Right cardiac atrium (tissue), 5 donors: ENCODE measurements around the gene FHIT. TPM values are rescaled to one million over a fixed set of nuclear protein-coding genes. Genes with fewer than 3 reads are reported as not detected.

ENCODE experiments used
- ATAC-seq, 2 donors: fragments of 200-7000 bp; cut with Tn5 transposase; one replicate each; pipeline versions ENCODE4 v1.8.0 to v1.9.1; 2020; ENCODE audit warnings: moderate library complexity in 2 of 2, mild to moderate bottlenecking in 1 of 2
- DNase-seq, 3 donors: peaks; one replicate each; pipeline ENCODE4 v3.0.0-alpha.2; 2020
- H3K27ac ChIP-seq: one replicate; pipeline ENCODE4 v1.5.1; 2013; ENCODE audit warnings: mild to moderate bottlenecking, low read length, control low read depth, moderate library complexity
- H3K27me3 ChIP-seq: one replicate; pipeline ENCODE4 v1.6.1; 2013; ENCODE audit not compliant: control insufficient read depth, insufficient read depth
- H3K4me1 ChIP-seq: one replicate; pipeline ENCODE4 v1.6.1; 2013; ENCODE audit warnings: low read length; ENCODE audit not compliant: control insufficient read depth, insufficient read depth
- H3K4me3 ChIP-seq: one replicate; pipeline ENCODE4 v1.5.1; 2013; ENCODE audit warnings: low read length, control low read depth
- H3K9me3 ChIP-seq: one replicate; pipeline ENCODE4 v1.6.1; 2013; ENCODE audit warnings: low read length; ENCODE audit not compliant: control insufficient read depth
- WGBS: extraction: QIAGEN DNeasy Blood & Tissue Kit; methylation state at CpG from one replicate; pipeline ENCODE4 v1.1.7; 2013; 5-methylcytosine and 5-hydroxymethylcytosine counted together
- intact Hi-C, 4 donors: fragments of 100-400 bp; cut with DNase I; formaldehyde crosslinking; loops; one replicate each; pipeline versions ENCODE4 v1.11.0 to v1.14.0; 2022 to 2023
- polyA plus RNA-seq: library from polyadenylated mRNA; stranded (reverse); fragments of 200-250 nt; gene quantifications from one replicate; pipeline ENCODE4 v1.2.3, GENCODE V29; 2013
- total RNA-seq, 4 donors: library from RNA; stranded (reverse); fragmentation: NEBNext Ultra II Directional; extraction: Animal tissue kit (Norgen Biotek cat#: 25700); gene quantifications; one replicate each; pipeline ENCODE4 v1.2.1, GENCODE V29; 2021
- donor health status: healthy with polysubstance abuse.
- donor health status: DM: no; HTN: yes; CAD: no.
- donor health status: DM: no; HTN: no; CAD: no.
- donor health status: DM: no; HTN: yes; CAD: no; lungs with severe emphysema.
- donor health status: DM: yes; HTN: yes; CAD: no.

Gene FHIT
- total and polyA plus RNA-seq, 5 donors = 16.5 to 25.8 (median 21.4) TPM

DNA sequence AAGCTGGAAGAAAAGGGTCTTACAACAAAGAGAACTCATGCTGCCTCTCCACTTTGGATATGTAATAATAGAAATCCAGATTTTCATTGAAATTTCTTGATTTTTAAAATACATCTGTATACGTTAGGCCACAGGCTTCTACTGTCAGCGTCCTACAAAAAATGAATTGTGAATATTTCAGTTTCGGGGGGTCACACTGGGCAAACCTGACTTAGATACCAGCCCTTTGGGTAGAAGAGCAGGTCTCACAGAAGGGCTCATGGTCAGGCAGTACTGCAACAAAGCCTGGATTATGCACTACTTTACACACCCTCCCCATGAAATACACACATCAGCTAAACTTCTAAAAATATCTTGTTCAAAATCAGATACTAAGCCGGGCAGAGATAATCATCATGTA, 294.5 kb downstream of the FHIT start:
- no peaks in the 10 kb centered on the region for H3K27me3 ChIP-seq
- ATAC-seq (no peak), DNase-seq (no peak)
- no peak overlapping the region for H3K4me3 ChIP-seq
- no peaks in the 10 kb centered on the region for H3K9me3 ChIP-seq
- intact Hi-C loops = no loop called here
- H3K4me1 ChIP-seq = no peaks in the 10 kb centered on the region
- WGBS = 84% methylated on average over 4 of the region's 4 CpGs
- H3K27ac ChIP-seq = no peak overlapping the region

DNA sequence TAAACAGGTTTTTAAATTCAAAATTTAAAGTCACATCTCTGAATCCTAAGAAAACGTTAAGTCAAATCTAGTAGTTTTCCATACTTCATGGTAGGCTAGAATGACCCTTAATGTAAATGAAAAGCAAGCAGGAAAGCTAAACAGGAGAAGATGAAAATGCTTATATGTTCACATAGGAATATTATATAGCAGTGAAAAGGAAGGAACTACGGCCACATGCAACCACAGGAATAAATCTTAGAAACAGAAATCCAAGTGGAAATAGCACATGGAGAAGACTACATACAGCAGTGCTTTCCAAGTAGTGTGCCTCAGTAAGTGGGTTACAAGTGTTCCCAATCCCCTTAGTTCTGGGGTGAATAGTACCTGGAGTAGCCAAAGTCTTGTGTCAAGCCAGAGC, 296.2 kb downstream of the FHIT start:
- no peak overlapping the region for H3K4me3 ChIP-seq
- no peaks in the 10 kb centered on the region for H3K9me3 ChIP-seq
- DNase-seq (no peak), ATAC-seq (no peak)
- 95% methylated on average over 2 of the region's 2 CpGs for WGBS
- no peak overlapping the region for H3K27ac ChIP-seq
- no peaks in the 10 kb centered on the region for H3K4me1 ChIP-seq
- H3K27me3 ChIP-seq = no peaks in the 10 kb centered on the region
- intact Hi-C loops = no loop called here

DNA sequence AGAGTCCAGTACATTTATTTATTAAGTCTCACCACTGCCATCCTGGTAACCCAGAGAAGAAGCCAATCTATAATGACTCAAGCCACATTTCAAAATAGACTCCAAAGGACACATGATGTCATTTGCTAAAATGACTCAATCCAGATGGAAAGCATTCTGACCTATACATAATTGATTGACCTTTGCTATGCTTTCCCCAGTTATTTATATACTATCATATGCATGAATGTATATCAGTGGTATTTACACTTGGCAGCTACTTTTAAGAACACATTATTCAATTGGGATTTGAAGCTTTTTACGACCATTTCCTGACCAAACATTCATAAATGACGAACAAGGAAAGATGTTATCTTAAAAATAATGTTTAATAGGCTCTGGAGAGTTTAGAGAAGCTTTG, 297.2 kb downstream of the FHIT start:
- intact Hi-C loops = no loop called here
- Histone ChIP-seq H3K9me3 (no peaks in the 10 kb centered on the region), H3K4me1 (no peaks in the 10 kb centered on the region), H3K27ac (no peak overlapping the region), H3K27me3 (no peaks in the 10 kb centered on the region), H3K4me3 (no peak overlapping the region)
- DNase-seq (no peak), ATAC-seq (no peak)
- 38% methylated on average over 2 of the region's 2 CpGs for WGBS

- no peak overlapping the region for H3K27ac ChIP-seq
- 46% methylated on average over 5 of the region's 5 CpGs for WGBS
- H3K27me3 ChIP-seq = no peaks in the 10 kb centered on the region
- intact Hi-C loops = no loop called here
- DNase-seq (no peak), ATAC-seq (no peak)
- no peak overlapping the region for H3K4me3 ChIP-seq
- no peaks in the 10 kb centered on the region for H3K4me1 ChIP-seq
- H3K9me3 ChIP-seq = no peaks in the 10 kb centered on the region
Observed at GRCh38 chr3:60953351-60953750, 297.9 kb downstream of the FHIT start.

DNA sequence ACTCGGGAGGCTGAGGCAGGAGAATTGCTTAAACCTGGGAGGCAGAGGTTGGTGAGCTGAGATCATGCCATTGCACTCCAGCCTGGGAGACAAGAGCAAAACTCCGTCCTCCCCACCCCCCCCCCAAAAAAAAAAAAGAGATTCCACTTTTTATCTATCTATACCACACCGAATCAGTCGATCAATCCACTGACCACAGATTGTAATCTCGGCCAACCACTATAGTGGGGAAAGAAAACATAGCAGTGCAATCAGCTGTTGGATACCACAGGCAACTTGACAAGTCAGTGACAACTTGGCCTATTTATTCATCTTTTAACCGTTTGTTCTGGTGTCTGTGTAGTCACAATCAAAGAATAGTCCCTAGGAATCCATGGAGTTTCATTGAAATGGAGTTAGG, 299.2 kb downstream of the FHIT start:
- DNase-seq (no peak), ATAC-seq (no peak)
- H3K27ac ChIP-seq = no peak overlapping the region
- WGBS = 69% methylated on average over 6 of the region's 6 CpGs
- no peaks in the 10 kb centered on the region for H3K27me3 ChIP-seq
- H3K4me1 ChIP-seq = no peaks in the 10 kb centered on the region
- H3K4me3 ChIP-seq = no peak overlapping the region
- intact Hi-C loops = no loop called here
- H3K9me3 ChIP-seq = no peaks in the 10 kb centered on the region

GRCh38 chr3:60949146-60949545, 302.1 kb downstream of the FHIT start:
- Histone ChIP-seq H3K4me1 (no peaks in the 10 kb centered on the region), H3K27ac (no peak overlapping the region), H3K27me3 (no peaks in the 10 kb centered on the region), H3K4me3 (no peak overlapping the region), H3K9me3 (no peaks in the 10 kb centered on the region)
- 80% methylated on average over 3 of the region's 3 CpGs for WGBS
- intact Hi-C loops = no loop called here
- DNase-seq = no peak
- ATAC-seq = no peak

GRCh38 chr3:60948488-60948887, 302.8 kb downstream of the FHIT start:
- ATAC-seq (no peak), DNase-seq (no peak)
- Histone ChIP-seq H3K27ac (no peak overlapping the region), H3K4me3 (no peak overlapping the region), H3K4me1 (no peaks in the 10 kb centered on the region), H3K9me3 (no peaks in the 10 kb centered on the region), H3K27me3 (no peaks in the 10 kb centered on the region)
- intact Hi-C loops = no loop called here

DNA sequence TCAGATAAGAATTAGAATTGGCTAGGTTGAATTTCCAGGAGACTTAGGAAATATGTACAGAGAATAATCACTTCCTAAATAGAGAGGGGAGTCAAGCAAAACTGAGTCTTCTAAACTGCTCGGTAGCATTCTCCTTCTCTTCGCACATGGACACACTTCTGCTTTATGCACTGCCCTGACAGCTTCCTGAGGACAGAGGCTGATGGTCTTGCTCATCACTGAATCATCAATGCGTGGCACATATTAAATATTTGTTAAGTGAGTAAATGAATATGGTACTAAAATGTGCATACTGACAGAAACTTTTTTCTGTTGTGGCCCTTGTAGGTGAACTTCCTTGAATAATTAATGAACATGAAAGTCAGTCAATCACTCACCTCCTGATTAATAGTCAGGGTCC, 315.5 kb downstream of the FHIT start:
- 74% methylated on average over 3 of the region's 3 CpGs for WGBS

DNA sequence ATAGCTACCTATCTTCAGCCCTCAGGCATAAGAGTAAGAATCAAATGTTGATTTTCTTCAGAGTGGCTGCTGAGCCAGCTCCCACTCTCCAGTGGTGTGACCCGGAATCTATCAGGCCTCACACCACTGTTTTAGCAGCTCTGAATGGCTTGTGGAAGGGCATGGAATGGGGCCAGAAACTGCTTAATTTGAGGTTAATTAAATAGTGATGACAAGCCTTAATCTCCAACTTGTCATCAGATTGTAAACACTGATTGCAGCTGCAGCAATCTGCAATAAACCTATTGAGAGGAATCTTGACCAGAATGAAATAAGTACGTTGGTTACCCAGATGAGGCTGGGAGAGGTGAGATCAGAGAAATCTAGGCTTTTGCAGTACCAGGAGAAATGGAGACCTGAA, 317.4 kb downstream of the FHIT start:
- H3K27ac ChIP-seq = no peak overlapping the region
- no peaks in the 10 kb centered on the region for H3K27me3 ChIP-seq
- intact Hi-C loops = no loop called here
- no peak overlapping the region for H3K4me3 ChIP-seq
- WGBS = 56% methylated on average over 2 of the region's 2 CpGs
- no peaks in the 10 kb centered on the region for H3K9me3 ChIP-seq
- no peak for ATAC-seq
- H3K4me1 ChIP-seq = no peaks in the 10 kb centered on the region
- DNase-seq = no peak

More for the DNA sequence above, 315.5 kb downstream of the FHIT start:
- intact Hi-C loops = no loop called here
- Histone ChIP-seq H3K27ac (no peak overlapping the region), H3K4me1 (no peaks in the 10 kb centered on the region), H3K27me3 (no peaks in the 10 kb centered on the region), H3K9me3 (no peaks in the 10 kb centered on the region), H3K4me3 (no peak overlapping the region)
- DNase-seq (no peak), ATAC-seq (no peak)

DNA sequence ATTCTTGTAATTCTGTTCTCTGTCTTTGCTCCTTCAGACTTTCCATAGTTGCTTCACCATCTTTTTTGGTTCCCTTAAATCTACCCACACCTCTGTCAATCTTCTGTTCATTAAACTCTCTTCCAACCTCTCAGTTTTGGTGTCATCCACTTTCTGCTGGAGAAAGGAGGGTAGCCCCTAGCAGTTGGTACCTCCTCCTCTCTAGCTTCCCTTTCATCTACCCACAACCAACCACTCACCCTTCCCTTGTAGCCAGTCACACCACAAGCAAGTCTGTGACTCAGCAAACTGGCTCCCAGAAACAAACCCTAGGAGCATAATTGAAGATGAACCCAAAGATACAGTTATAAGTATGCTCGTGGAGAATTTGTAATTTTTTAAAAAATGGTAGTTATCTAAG, 318.6 kb downstream of the FHIT start:
- Histone ChIP-seq H3K27ac (no peak overlapping the region), H3K9me3 (no peaks in the 10 kb centered on the region), H3K4me3 (no peak overlapping the region), H3K4me1 (no peaks in the 10 kb centered on the region), H3K27me3 (no peaks in the 10 kb centered on the region)
- WGBS = 78% methylated on average over 1 of the region's 1 CpG
- intact Hi-C loops = no loop called here
- DNase-seq (no peak), ATAC-seq (no peak)

GRCh38 chr3:60932170-60932569, 319.1 kb downstream of the FHIT start:
- ATAC-seq = no peak
- Histone ChIP-seq H3K4me1 (no peaks in the 10 kb centered on the region), H3K4me3 (no peak overlapping the region), H3K27me3 (no peaks in the 10 kb centered on the region), H3K9me3 (no peaks in the 10 kb centered on the region), H3K27ac (no peak overlapping the region)
- no peak for DNase-seq
- 72% methylated on average over 2 of the region's 2 CpGs for WGBS
- intact Hi-C loops = no loop called here

DNA sequence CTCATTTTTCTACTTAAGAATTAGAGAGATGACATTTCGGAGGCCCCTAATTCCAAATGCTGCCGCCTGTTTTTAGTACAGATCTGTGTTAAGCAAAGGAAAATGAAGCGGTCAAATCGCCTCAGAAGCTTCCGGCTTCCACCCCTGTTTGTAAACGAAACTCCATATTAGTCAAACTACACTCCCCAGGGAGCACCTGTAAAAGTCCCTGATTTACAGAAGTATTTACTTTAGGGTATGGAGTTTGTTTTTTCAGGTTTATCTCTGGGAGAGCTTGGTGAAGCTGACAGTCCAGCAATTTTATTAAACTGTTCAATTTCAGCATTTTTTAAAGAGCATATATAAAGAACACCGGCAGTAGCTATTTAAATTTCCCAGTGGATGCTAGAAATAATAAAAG, 319.8 kb downstream of the FHIT start:
- Histone ChIP-seq H3K4me1 (no peaks in the 10 kb centered on the region), H3K27ac (no peak overlapping the region), H3K27me3 (no peaks in the 10 kb centered on the region), H3K4me3 (no peak overlapping the region), H3K9me3 (no peaks in the 10 kb centered on the region)
- no peak for ATAC-seq
- DNase-seq = no peak
- intact Hi-C loops = no loop called here
- WGBS = 83% methylated on average over 7 of the region's 7 CpGs
